GM19023 (cell line): ENCODE measurements around the gene C9orf43.
"Not testable (repeated sequence)": the region's sequence is repeated elsewhere in the genome, so short reads cannot be mapped to it uniquely, and the experiment has no call there.

Experiments used
- ATAC-seq: cut with Tn5 transposase; IDR thresholded peaks from one replicate; pipeline ENCODE4 v1.9.1; 2021; ENCODE audit warnings: mild to moderate bottlenecking, moderate library complexity; ENCODE audit not compliant: unreplicated experiment

Gene C9orf43

GRCh38 chr9:113416149-113416721 is 5.7 kb downstream of the C9orf43 start:
- peak; percentile 93 for ATAC-seq

- no peak for ATAC-seq
These were observed 6.8 kb downstream of the C9orf43 start for GRCh38 chr9:113417370-113417769.

- no peak for ATAC-seq
These were observed 11.2 kb downstream of the C9orf43 start for GRCh38 chr9:113421726-113422125.

GRCh38 chr9:113425072-113425471 is 14.5 kb downstream of the C9orf43 start:
- no peak for ATAC-seq

GRCh38 chr9:113426701-113427100 is 16.2 kb downstream of the C9orf43 start:
- ATAC-seq, result no peak

GRCh38 chr9:113427629-113428028 is 17.1 kb downstream of the C9orf43 start:
- ATAC-seq, result no peak

- no peak for ATAC-seq
These were observed 17.6 kb downstream of the C9orf43 start for GRCh38 chr9:113428062-113428615.

GRCh38 chr9:113431191-113431590 is 20.6 kb downstream of the C9orf43 start:
- ATAC-seq, result no peak

GRCh38 chr9:113436728-113437515 is 26.4 kb downstream of the C9orf43 start:
- no peak for ATAC-seq

GRCh38 chr9:113437716-113438115 is 27.2 kb downstream of the C9orf43 start:
- not testable (repeated sequence) for ATAC-seq

GRCh38 chr9:113444736-113445135 is 34.2 kb downstream of the C9orf43 start:
- no peak for ATAC-seq

GRCh38 chr9:113446323-113446740 is 35.8 kb downstream of the C9orf43 start:
- ATAC-seq, result no peak

GRCh38 chr9:113449376-113449775 is 38.8 kb downstream of the C9orf43 start:
- ATAC-seq, result no peak

- ATAC-seq, result no peak
These were observed 41.6 kb downstream of the C9orf43 start for GRCh38 chr9:113452113-113452605.

GRCh38 chr9:113454914-113455761 is 44.6 kb downstream of the C9orf43 start:
- no peak for ATAC-seq

- ATAC-seq, result no peak
These were observed 45.7 kb downstream of the C9orf43 start for GRCh38 chr9:113456235-113456634.

- no peak for ATAC-seq
These were observed 50.7 kb downstream of the C9orf43 start for GRCh38 chr9:113461285-113461684.

- ATAC-seq, result no peak
These were observed 51.4 kb downstream of the C9orf43 start for GRCh38 chr9:113461943-113462342.

GRCh38 chr9:113462781-113463286 is 52.3 kb downstream of the C9orf43 start:
- no peak for ATAC-seq

- no peak for ATAC-seq
These were observed 53.1 kb downstream of the C9orf43 start, which contains the start of gene RGS3 for GRCh38 chr9:113463418-113464285. TSS of gene RGS3 (plus strand) at chr9:113463727. CDS start at chr9:113463803, 76 bp downstream.
